ENCODE measurements around the gene PRSS21.

Gene PRSS21

GRCh38 chr16:2816751-2817339 is at the start of gene PRSS21:
Gene PRSS21, plus strand, starts transcription at chr16:2817237. Its CDS starts 32 bp downstream, at chr16:2817269.
- DNase-seq, result no peak

GRCh38 chr16:2767891-2768290 is 49.1 kb upstream of the PRSS21 start:
- no peak for DNase-seq

GRCh38 chr16:2768403-2769089 is 48.5 kb upstream of the PRSS21 start:
- DNase-seq, result no peak

GRCh38 chr16:2769100-2769529 is 47.9 kb upstream of the PRSS21 start:
- DNase-seq, result no peak

GRCh38 chr16:2769675-2770056 is 47.4 kb upstream of the PRSS21 start:
- no peak for DNase-seq

- no peak for DNase-seq
Observed at GRCh38 chr16:2770057-2770951, 46.7 kb upstream of the PRSS21 start.

- DNase-seq, result no peak
Observed at GRCh38 chr16:2771496-2772402, 45.3 kb upstream of the PRSS21 start.

GRCh38 chr16:2773188-2773968 is 43.7 kb upstream of the PRSS21 start:
- no peak for DNase-seq

GRCh38 chr16:2774161-2774891 is 42.7 kb upstream of the PRSS21 start:
- DNase-seq, result no peak

- no peak for DNase-seq
Observed at GRCh38 chr16:2775131-2775716, 41.8 kb upstream of the PRSS21 start.

GRCh38 chr16:2775765-2776499 is 41.1 kb upstream of the PRSS21 start:
- no peak for DNase-seq

GRCh38 chr16:2776500-2777139 is 40.4 kb upstream of the PRSS21 start:
- no peak for DNase-seq

- DNase-seq, result no peak
Observed at GRCh38 chr16:2777231-2777902, 39.7 kb upstream of the PRSS21 start, which contains the start of gene ELOB. Gene ELOB, minus strand, starts transcription at chr16:2777280. Its CDS starts 41 bp downstream, at chr16:2777239.

GRCh38 chr16:2777903-2778629 is 39.0 kb upstream of the PRSS21 start:
- DNase-seq, result no peak

- DNase-seq, result no peak
Observed at GRCh38 chr16:2778630-2778958, 38.4 kb upstream of the PRSS21 start.

GRCh38 chr16:2779151-2779920 is 37.7 kb upstream of the PRSS21 start:
- DNase-seq, result no peak

Measured in NCI-H1436 treated with DMSO at 0.1 percent for 48 hours (cell line).